Measurements from ENCODE around the gene MAP3K20. TPM values are rescaled to one million over a fixed set of nuclear protein-coding genes. Genes with fewer than 3 reads are reported as not detected.

The MAP3K20 gene
- total and polyA plus RNA-seq, 5 donors, result 86.3 to 327 (median 269) TPM

DNA sequence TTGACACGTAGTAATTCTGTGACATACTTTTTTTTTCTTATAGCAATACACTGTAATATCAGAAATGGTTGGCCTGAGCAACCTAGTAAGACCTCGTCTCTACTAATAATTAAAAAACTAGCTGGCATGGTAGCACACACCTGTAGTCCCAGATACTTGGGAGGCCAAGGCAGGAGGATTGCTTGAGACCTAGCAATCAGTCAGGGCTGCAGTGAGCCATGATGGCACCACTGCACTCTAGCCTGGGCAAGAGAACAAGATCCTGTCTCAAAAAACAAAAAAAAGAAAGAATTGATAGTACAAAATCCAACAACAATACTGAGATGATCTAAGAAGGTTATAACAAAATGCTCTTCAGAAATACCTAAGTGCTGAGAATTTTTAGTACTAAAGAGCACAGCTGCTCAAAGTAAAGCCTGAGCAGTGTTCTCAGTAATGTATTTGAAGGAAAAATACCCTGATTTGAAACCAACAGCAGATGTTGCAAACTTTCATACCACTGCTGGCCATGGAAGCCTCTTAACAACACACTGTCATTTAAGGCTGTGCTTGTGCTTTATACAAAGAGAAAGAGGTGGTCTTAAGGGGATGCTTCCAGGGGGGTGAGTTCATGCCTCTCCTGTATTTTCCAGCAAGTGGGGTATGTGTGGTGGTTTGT, 146.4 kb downstream of the MAP3K20 start:
- DNase-seq (no peak), ATAC-seq (no peak)
- Histone ChIP-seq H3K27ac (ENCODE audit: low read length) (no peak overlapping the region), H3K4me3 (ENCODE audit: low read length) (no peak overlapping the region), H3K27me3 (ENCODE audit: control insufficient read depth, insufficient read depth) (no peaks in the 10 kb centered on the region), H3K4me1 (ENCODE audit: control insufficient read depth, insufficient read depth, low read length) (peaks cover 2% of the 10 kb centered on the region), H3K9me3 (ENCODE audit: control insufficient read depth, low read length) (no peaks in the 10 kb centered on the region)
- WGBS, result 91% methylated on average over 2 of the region's 2 CpGs
- intact Hi-C loops (cut with DNase I), result no loop called here

GRCh38 chr2:173223871-173224270, 148.2 kb downstream of the MAP3K20 start:
- DNase-seq (no peak), ATAC-seq (no peak)
- no peaks in the 10 kb centered on the region for H3K9me3 ChIP-seq (ENCODE audit: control insufficient read depth, low read length)
- no peak overlapping the region for H3K4me3 ChIP-seq (ENCODE audit: low read length)
- WGBS, result 68% methylated on average over 2 of the region's 2 CpGs
- intact Hi-C loops (cut with DNase I), result no loop called here
- H3K27me3 ChIP-seq (ENCODE audit: control insufficient read depth, insufficient read depth), result no peaks in the 10 kb centered on the region
- peak overlapping the region; percentile 32 for H3K27ac ChIP-seq (ENCODE audit: low read length)
- H3K4me1 ChIP-seq (ENCODE audit: control insufficient read depth, insufficient read depth, low read length), result peaks cover 2% of the 10 kb centered on the region

DNA sequence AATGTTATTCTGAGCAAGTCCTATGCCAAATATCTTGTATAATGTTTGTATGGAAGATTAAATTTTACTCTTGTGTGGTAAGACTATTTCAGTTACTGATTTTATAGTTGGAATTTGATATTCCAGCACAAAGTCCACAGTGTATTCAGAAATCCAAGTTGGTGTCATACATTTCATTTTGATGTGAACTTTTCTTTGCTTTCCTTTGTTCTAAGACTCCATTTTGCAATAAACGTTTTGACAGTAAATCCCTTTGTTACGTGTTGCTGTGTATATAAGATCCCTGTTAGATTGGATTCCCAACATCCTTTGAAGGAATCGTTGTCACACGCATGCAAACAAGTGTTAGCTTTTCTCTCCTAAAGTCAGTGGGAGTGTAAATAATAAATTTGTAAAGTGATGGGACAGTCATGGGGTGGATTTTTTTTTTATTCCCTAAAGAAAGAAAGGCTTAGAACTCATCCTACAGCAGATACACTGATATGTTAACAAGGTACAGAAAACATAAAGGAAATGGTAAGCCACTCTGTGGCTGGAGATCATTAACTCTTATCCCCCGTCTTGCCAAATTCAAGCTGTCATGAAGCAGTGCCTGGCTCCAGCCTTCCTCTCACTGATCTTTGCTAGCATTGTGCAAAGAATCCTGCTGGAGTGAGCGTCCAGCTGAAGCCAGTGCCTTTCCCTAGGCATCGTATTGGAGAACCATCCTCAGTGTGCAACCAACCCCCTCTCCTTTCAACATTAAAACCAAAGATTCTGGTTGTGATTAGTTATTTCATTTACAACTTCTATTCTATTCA, 151.5 kb downstream of the MAP3K20 start:
- intact Hi-C loops (cut with DNase I), result no loop called here
- 80% methylated on average over 7 of the region's 7 CpGs for WGBS
- peaks cover 8% of the 10 kb centered on the region for H3K4me1 ChIP-seq (ENCODE audit: control insufficient read depth, insufficient read depth, low read length)

GRCh38 chr2:173229086-173229485, 153.4 kb downstream of the MAP3K20 start:
- ATAC-seq (no peak), DNase-seq (no peak)
- WGBS, result 74% methylated on average over 2 of the region's 2 CpGs
- no peak overlapping the region for H3K4me3 ChIP-seq (ENCODE audit: low read length)
- H3K27me3 ChIP-seq (ENCODE audit: control insufficient read depth, insufficient read depth), result no peaks in the 10 kb centered on the region
- H3K27ac ChIP-seq (ENCODE audit: low read length), result no peak overlapping the region
- H3K4me1 ChIP-seq (ENCODE audit: control insufficient read depth, insufficient read depth, low read length), result peaks cover 8% of the 10 kb centered on the region
- intact Hi-C loops (cut with DNase I), result no loop called here
- no peaks in the 10 kb centered on the region for H3K9me3 ChIP-seq (ENCODE audit: control insufficient read depth, low read length)

More for the DNA sequence above, 151.5 kb downstream of the MAP3K20 start:
- ATAC-seq, result no peak
- H3K4me3 ChIP-seq (ENCODE audit: low read length), result no peak overlapping the region
- no peaks in the 10 kb centered on the region for H3K9me3 ChIP-seq (ENCODE audit: control insufficient read depth, low read length)
- no peaks in the 10 kb centered on the region for H3K27me3 ChIP-seq (ENCODE audit: control insufficient read depth, insufficient read depth)
- H3K27ac ChIP-seq (ENCODE audit: low read length), result no peak overlapping the region
- DNase-seq, result no peak

DNA sequence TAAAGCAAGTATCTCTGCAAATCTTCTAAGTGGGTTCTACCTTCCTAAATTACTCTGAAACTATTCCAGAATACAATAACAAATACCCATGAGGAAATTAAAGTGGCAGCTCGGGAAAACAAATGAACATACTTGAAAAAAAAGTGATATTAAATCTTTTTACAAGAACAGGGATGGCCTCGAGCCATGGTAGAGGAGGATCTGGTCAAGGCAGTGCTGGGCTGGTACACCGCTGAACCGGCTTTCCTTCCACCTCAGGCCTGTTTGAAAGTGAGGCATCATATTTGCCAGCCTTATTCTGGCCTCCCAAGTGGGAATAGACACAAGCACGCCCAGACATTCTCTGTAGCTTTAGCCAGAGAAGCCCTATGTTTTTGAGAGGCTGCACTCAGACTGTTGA, 154.5 kb downstream of the MAP3K20 start:
- 95% methylated on average over 5 of the region's 5 CpGs for WGBS
- DNase-seq (no peak), ATAC-seq (no peak)
- Histone ChIP-seq H3K27ac (ENCODE audit: low read length) (no peak overlapping the region), H3K4me1 (ENCODE audit: control insufficient read depth, insufficient read depth, low read length) (peaks cover 7% of the 10 kb centered on the region), H3K9me3 (ENCODE audit: control insufficient read depth, low read length) (no peaks in the 10 kb centered on the region), H3K27me3 (ENCODE audit: control insufficient read depth, insufficient read depth) (no peaks in the 10 kb centered on the region), H3K4me3 (ENCODE audit: low read length) (no peak overlapping the region)
- intact Hi-C loops (cut with DNase I), result no loop called here

DNA sequence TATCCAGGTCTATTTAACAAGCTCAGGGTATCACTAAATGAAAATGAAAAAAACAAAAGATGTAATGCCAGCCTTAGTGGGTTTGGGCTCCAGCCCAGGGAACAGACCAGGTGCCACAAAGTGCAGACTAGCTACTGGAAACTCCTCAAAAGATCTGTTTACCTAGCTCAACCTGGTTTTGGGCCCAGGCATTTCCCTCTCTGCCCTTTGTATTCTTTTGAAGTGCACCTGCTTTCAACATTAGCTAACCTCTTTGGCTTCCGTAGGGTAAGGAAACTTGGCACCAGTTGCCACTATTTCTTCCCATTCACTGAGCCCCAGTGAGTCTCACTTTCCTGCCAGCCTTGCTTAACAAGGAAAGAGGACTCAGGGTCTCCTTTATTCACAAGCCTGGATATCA, 155.4 kb downstream of the MAP3K20 start:
- no peak overlapping the region for H3K4me3 ChIP-seq (ENCODE audit: low read length)
- 41% methylated on average over 1 of the region's 1 CpG for WGBS
- ATAC-seq (peak in 1 of 2 donors; percentile 35), DNase-seq (no peak)
- H3K9me3 ChIP-seq (ENCODE audit: control insufficient read depth, low read length), result no peaks in the 10 kb centered on the region
- H3K27ac ChIP-seq (ENCODE audit: low read length), result no peak overlapping the region
- intact Hi-C loops (cut with DNase I), result no loop called here
- no peaks in the 10 kb centered on the region for H3K27me3 ChIP-seq (ENCODE audit: control insufficient read depth, insufficient read depth)
- peaks cover 6% of the 10 kb centered on the region for H3K4me1 ChIP-seq (ENCODE audit: control insufficient read depth, insufficient read depth, low read length)

DNA sequence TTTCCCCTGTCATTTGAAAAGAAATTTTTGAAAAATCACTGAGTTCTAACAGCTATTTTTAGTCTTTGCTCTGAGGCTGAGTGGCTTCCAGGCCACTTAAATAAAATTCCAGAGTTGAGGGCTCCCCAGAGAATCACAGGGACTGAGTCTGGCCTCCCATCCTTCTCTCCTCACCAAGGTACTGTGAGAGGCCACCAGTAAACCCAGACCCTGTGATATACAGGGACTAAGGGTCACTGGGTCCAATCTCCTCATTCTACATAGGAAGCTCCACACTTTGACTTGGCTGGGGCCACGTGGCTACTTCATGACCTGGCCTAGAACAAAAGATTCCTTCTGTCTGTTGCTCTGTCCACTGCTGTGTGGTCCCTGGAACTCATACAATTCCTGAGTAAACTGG, 155.8 kb downstream of the MAP3K20 start:
- no peak overlapping the region for H3K27ac ChIP-seq (ENCODE audit: low read length)
- intact Hi-C loops (cut with DNase I), result no loop called here
- H3K4me3 ChIP-seq (ENCODE audit: low read length), result no peak overlapping the region
- WGBS, result 49% methylated on average over 1 of the region's 1 CpG
- DNase-seq (no peak), ATAC-seq (peak in 1 of 2 donors; percentile 27)
- peaks cover 6% of the 10 kb centered on the region for H3K4me1 ChIP-seq (ENCODE audit: control insufficient read depth, insufficient read depth, low read length)
- H3K9me3 ChIP-seq (ENCODE audit: control insufficient read depth, low read length), result no peaks in the 10 kb centered on the region
- H3K27me3 ChIP-seq (ENCODE audit: control insufficient read depth, insufficient read depth), result no peaks in the 10 kb centered on the region

DNA sequence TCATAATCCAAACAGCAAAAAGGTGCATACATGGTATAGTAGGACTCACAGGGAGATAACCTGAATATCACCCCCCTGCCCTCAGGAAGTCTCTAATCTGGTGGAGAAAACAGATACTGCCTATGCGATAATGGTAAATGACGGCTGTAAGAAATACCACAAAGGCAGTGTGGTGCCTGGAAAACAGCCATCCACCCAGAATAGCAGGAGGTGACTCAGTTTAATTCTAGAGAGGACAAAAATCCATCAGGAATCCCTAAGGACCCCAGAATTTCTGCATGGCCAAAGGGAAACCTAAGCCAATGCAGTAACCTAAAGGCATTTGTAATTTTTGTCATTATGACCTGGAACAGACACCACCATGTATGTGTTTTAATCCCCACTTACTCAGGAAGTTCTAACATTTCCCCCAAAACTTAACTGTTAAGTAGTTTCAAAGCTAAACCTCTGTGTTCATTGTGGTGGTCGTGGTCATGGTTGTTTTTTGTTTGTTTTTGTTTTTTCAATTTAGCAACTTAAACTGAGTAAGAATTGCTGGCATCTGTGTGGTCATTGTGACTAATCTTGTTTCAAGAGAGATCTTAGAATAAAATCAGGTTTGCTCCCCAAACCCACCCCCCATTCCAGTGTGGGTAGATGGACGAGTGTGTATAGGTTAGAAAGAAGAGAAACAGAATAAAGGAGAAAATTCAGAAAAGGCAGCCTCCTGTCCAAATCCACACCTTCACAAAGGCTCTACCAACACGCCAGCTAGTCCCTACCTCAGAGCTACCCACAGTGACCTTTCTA, 157.5 kb downstream of the MAP3K20 start:
- ATAC-seq (no peak), DNase-seq (no peak)
- no peak overlapping the region for H3K27ac ChIP-seq (ENCODE audit: low read length)
- H3K27me3 ChIP-seq (ENCODE audit: control insufficient read depth, insufficient read depth), result no peaks in the 10 kb centered on the region
- WGBS, result 95% methylated on average over 5 of the region's 5 CpGs
- H3K4me3 ChIP-seq (ENCODE audit: low read length), result no peak overlapping the region
- H3K9me3 ChIP-seq (ENCODE audit: control insufficient read depth, low read length), result no peaks in the 10 kb centered on the region
- peaks cover 6% of the 10 kb centered on the region for H3K4me1 ChIP-seq (ENCODE audit: control insufficient read depth, insufficient read depth, low read length)
- intact Hi-C loops (cut with DNase I), result no loop called here

- DNase-seq, result no peak
- intact Hi-C loops (cut with DNase I), result no loop called here
These were observed 160.5 kb downstream of the MAP3K20 start for GRCh38 chr2:173235947-173236803.

GRCh38 chr2:173238385-173238784, 162.7 kb downstream of the MAP3K20 start:
- H3K4me3 ChIP-seq (ENCODE audit: low read length), result no peak overlapping the region
- no peaks in the 10 kb centered on the region for H3K4me1 ChIP-seq (ENCODE audit: control insufficient read depth, insufficient read depth, low read length)
- 98% methylated on average over 4 of the region's 4 CpGs for WGBS
- no peaks in the 10 kb centered on the region for H3K27me3 ChIP-seq (ENCODE audit: control insufficient read depth, insufficient read depth)
- no peaks in the 10 kb centered on the region for H3K9me3 ChIP-seq (ENCODE audit: control insufficient read depth, low read length)
- intact Hi-C loops (cut with DNase I), result no loop called here
- no peak for DNase-seq
- no peak for ATAC-seq
- no peak overlapping the region for H3K27ac ChIP-seq (ENCODE audit: low read length)

More at GRCh38 chr2:173235947-173236803, 160.5 kb downstream of the MAP3K20 start:
- no peak overlapping the region for H3K4me3 ChIP-seq (ENCODE audit: low read length)
- 98% methylated on average over 5 of the region's 5 CpGs for WGBS
- H3K9me3 ChIP-seq (ENCODE audit: control insufficient read depth, low read length), result no peaks in the 10 kb centered on the region
- H3K27ac ChIP-seq (ENCODE audit: low read length), result no peak overlapping the region
- H3K4me1 ChIP-seq (ENCODE audit: control insufficient read depth, insufficient read depth, low read length), result peaks cover under 1% of the 10 kb centered on the region
- ATAC-seq, result no peak
- no peaks in the 10 kb centered on the region for H3K27me3 ChIP-seq (ENCODE audit: control insufficient read depth, insufficient read depth)

Data from right cardiac atrium (tissue), 5 donors.